HG02763 (cell line): ENCODE data around the gene DIO1.

Experiments used
- ATAC-seq: cut with Tn5 transposase; IDR thresholded peaks from one replicate; pipeline ENCODE4 v1.9.1; 2021; ENCODE audit warnings: mild to moderate bottlenecking, moderate library complexity; ENCODE audit not compliant: unreplicated experiment

DIO1 gene

DNA sequence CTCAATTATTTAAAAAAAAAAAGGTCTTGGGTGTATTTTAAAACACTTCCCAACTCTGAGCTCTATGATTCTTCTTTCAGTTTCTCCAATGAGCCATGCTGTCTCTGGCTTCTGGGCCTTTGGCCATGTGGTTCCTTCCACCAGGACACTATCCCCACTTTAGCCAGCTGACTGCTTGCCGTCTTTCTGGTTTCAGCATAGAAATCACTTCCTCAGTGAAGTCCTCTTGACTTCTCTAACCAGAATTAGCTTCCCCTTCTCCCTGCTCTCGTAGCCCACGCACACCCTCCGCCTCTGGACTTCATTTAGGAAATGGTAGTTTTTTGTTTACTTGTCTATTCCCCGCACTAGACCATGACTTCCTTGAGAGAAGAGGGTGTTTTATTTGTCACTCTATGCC, 1.1 kb upstream of the DIO1 start:
- ATAC-seq, result no peak

DNA sequence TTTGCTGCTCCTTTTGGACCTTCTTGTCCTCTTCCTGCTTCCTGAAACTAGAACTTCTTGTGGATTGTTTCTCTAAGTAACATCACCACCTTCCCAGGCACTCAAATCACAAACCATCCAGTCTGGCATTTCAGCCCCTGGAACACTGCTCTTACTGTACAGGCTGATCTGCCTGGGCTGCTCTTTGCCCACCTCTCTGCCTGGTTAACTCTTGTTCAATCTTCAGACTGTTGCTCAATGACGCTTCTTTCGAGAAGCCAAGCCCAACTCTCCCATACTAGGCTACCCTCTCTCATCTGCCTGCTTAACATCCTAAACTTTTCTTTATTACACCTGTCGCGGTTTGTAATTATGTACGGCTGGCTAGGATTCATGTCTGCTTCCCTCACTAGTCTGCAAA, 657 bp downstream of the DIO1 start:
- ATAC-seq, result no peak

DNA sequence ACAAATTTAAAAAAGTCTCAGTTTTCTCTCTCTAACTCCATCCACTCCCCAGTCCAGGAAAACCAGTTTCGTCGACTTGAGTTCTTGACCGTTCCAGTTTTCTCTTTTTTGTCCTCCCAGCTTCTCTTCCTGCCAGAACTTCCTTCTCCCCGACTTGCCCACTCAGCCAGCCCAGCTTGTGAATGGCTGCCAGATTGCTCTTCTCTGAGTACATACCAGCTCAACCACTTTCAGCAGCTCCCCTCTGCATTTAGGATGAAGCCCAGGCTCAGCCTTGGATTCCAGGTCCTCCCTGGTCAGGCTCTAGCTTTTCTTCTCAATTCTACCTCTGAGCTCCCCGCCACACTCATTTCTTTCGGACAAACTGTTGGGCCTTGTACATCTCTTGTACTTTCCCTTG, 1.4 kb downstream of the DIO1 start:
- ATAC-seq, result no peak

DNA sequence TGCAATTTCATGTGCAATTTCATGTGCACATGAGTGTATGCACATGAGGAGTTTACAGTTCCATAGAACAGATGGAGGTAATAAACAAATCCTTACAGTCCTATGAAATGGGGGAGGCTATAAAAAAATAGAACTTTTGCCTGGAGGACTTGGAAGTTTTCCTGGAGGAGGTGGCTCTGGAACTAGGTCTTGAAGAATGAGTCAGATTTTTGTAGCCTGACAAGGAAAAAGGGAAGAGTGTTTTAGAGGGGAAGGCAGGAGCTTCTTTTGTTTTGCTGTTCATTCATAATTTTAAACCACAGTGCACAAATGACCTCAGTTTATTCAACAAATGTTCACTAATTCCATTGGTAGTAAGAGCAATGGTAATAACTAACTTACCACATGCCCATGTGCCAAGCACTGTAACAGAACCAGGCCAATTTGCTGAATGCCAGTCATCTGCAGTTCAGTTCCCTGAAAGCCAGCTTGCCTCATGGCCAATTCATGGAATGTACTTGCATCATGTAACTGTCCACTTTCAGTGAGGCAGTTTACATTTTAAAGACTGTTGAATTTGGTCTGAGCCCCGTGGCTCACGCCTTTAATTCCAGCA, 2.7 kb downstream of the DIO1 start:
- no peak for ATAC-seq

DNA sequence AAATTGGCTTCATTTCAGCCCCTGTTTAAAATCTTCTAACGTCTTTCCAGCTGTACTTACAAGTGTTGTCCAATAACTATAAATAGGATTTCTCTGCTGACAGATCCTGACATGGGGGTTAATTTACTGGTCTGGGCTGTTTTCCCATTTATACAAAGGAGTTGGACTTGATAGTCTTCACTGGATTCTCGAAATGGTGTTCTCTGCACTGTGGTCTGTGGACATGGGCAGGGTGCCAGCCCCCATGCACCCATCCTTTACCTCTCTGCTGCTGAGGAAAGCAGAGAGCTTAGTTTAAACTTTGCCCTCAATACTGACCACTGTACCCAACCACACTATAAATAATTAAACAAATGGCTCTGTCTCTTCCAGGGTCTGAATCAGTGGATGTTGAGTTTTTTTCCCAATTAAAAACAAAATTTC, 5.2 kb downstream of the DIO1 start:
- no peak for ATAC-seq

DNA sequence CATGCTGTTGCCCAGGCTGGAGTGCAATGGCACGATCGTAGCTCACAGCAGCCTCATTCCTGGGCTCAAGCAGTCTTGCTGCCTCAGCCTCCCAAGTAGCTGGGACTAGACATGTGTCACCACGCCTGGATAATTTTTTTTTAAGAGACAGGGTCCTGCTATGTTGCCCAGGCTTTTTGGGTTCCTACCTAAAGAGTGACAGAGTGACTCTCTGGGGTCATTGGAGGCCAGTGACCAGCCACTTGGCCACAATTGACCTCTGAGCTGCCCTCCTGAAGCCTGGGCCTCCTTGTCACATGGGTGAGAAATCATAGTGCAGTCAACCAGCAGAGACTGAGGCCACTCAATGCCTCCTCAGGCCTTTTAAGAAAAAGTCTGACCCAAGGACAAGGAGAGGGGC, 5.7 kb downstream of the DIO1 start:
- ATAC-seq, result no peak

DNA sequence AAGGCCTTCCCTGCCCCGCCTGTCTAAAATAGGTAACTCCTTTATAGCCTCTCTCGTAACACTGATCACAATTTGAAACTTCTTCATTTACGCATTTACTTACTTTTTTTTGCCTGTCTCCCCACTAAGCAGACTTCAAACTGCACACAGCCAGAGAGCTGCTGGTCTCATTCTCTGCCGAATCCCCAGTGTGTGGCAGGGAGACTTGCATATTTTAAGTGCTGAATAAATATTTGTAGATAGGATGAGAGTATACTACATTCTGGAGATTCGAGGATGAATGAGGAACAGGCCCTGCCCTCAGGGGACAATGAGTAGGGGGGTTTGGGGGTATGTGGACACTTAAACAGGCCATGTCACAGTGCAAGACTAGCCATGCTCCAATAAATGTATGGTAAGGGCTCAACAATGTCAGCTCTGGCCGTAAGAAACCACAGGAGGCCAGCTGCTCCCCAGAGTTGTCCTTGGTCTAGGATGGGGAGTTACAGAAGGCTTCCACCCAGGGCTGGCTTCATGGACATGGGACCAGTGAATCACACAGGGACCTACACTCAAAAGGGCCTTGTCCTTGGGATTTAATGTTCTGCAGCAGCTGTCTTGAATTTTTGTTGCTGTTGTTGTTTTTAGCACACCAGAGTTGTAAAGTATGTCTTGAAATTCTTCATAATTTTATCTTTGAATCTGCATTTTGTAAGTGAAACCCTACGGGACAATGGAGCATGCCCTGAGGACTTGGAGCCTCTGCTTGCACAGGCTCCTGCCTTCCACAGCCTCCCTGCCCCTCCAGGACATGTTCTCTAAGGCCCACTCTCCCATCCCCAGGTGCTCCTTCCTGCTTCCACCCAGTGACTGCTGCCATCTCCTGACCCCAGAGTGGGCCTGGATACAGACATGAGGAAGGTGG, 8.5 kb downstream of the DIO1 start:
- no peak for ATAC-seq

DNA sequence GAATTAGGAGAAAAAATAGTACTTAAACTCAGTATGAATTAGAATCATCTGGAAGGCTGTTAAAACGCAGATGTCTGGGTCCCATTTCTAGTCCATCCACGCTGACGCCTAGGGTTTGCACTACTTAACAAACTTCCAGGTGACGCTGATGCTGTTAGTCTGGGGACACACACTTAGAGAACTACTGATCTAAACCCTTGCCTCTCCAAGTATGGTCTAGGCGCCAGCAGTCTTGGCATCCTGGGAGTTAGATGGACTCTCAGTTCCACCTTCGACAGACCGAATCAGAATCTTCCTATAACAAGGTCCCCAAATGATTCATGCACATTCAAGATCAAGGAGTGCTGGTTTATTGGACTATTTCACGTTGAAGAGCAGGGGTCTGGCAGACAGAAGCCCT, 11.5 kb downstream of the DIO1 start:
- ATAC-seq, result no peak

DNA sequence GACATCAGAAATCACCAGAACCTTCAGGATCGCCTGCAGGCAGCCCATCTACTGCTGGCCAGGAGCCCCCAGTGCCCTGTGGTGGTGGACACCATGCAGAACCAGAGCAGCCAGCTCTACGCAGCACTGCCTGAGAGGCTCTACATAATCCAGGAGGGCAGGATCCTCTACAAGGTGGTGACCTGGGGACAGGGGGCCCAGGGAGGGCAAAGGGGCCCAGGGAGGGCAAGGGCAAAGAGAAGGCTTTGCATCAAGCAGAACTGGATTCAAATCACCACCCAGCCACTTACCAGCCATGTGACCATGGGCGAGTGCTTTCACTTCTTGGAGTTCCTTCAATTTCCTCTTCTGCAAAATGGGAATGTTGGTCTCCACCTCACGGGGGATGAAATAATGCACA, 12.1 kb downstream of the DIO1 start:
- ATAC-seq, result no peak

DNA sequence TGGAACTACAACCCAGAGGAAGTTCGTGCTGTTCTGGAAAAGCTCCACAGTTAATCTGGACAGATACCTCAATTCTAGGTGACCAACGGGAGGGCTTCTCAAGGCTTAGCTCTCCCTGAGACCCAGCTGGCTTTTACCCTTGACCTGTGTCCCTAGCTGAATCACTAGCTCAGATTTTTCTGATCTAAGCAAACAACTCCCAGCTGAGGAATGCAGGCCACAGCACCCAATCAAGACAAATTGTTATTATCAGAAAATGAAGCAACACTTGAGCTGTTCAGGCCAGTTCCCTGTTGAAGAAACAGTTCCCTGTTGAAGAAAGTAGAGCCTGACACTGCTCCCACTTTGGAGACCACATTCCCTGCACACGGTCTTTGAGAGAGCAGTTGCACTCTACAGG, 16.0 kb downstream of the DIO1 start:
- ATAC-seq, result no peak

DNA sequence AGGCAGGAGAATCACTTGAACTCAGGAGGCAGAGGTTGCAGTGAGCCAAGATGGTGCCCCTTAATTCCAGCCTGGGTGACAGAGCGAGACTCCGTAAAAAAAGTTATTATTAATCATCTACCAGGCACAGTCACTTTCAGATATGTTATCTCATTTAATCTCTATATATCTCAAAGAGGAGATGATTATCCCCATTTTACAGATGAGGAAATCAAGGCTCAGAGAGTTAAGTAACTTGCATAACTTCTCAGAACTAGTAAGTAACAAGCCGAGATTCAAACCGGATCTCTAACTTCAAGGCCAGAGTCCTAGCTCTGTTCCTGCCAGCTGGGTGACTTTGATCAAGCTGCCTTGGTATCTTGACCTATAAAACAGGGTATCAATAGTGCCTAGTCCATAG, 17.5 kb downstream of the DIO1 start:
- ATAC-seq, result no peak

DNA sequence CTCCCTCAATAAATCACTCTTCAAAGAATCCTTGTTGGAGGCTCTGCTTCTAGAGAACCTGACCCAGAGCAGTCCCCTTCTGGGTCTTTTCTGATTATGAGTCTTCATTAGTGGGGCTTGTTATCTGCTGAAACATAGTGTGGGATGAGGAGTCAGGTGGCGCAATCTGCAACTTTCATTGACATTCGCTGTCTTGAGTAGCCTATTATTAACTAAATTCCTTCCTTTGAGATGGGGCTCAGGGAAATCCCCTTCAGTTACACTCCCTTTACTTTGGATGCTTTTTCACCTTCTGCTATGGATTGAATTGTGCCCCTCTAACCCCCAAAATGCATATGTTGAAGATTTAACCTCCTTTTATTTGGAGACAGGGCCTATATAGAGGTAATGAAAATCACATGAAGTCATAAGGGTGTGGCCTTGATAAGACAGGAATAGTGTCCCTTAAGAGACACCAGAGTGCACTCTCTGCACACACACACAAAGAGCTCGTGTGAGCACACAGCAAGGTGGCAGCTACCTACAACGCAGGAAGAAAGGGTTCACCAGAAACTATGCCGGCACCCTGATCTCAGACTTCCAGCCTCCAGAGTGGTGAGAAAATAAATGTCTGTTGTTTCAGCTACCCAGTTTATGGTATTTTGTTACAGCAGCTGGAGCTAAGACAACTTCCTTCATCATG, 19.5 kb downstream of the DIO1 start:
- no peak for ATAC-seq

DNA sequence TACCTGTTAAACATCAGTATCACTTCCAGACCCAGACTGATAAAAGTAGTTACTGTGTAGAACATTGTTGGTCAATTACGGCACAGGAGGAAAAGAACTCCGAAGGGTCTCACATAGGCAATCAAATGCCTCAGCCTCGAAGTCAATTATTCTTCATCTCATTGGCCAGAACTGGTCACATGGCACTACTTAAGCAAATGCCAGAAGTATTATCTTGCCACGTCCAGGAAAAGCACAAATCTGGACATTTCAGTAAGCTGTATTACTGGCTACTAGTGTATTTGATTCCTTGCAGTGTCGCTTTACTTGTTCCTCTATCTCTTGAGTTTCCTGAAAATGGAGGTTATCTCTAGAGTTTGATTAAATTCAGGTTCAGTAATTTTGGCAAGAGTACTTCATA, 24.4 kb downstream of the DIO1 start:
- no peak for ATAC-seq

DNA sequence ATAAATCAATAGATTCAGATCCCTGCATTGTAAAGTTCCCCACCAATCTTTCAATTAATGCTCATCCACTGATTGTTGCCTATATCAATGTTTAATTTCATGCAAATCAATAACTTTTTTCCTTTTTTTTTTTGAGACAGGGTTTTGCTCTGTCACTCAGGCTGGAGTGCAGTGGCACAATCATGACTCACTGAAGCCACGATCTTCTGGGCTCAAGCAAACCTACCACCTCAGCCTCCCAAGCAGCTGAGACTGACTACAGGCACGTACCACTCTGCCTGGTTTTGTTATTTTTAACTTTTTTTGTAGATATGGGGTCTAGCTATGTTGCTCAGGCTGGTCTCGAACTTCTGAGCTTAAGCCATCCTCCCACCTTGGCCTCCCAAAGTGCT, 25.7 kb downstream of the DIO1 start:
- ATAC-seq, result no peak

DNA sequence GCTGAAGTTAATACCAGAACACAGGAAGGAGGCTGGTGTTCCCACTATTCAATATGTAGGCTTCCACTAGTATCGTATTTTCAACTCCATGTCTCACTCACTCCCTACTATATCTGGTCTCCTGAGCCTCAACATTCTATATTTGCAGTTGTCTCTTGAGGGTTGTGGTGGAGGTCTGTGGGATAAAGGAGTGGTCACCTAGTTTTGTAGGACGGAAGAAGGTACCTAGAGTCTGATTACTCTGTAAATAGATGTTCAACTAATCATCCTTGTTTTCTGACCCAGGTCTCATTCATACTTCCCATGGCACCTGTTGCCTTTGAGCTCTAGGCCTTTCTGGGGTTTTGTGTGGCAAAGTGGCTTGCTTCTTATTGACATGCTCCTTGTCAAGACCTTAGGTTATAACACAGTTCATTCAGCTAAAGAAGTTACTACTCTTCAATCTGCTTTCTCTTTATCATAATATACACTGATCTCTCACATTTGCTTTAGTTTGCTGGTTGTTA, 33.4 kb downstream of the DIO1 start:
- ATAC-seq, result no peak

DNA sequence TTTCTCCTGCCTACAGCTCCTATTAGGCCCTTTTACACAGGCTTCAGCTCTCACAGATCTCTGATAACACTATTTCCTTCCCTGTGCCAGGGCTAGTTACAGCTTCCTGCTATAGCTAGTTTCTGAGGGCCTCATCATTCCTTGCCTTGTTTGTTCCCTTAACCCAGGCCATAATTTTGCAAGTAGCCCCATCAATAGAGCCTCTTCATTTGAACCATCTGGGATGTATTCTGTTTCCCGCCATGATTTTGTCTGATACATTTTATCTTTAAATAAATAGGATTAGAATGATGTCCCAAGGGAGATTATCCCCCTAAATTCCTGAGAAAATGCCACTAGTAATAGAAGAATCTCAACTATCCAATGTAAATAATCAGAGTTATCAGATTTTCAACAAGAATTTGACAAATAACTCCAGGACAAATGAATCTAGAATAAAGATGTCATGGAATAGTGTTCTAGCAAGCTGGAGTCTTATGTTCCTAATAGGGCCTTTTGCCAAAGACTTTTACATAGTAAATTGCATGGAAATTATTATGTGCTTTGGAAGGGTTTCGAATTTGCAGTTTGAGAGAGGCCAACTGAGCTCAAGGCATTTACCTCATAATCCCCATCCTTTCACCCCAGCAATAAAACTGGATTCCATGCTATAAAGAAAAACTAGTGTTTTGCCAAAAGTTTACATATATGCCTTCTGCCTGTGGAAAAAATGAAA, 35.4 kb downstream of the DIO1 start:
- no peak for ATAC-seq

DNA sequence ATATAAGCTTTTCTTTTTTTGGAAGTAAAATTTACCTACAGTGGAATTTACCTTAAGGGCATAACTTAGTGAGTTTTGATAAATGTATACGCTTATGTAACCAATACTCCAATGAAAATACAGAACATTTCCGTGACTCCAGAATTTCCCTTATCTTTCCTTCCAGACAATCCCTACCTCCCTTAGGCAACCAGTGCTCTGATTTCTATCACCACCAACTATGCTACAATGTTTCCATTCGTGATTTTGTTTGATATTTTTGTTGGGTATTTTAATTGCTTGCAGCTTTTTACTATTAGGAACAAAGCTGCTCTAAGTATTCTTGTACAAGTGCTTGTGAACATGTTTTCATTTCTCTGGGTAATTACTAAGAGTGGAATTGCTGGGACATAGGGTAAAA, 36.9 kb downstream of the DIO1 start:
- ATAC-seq, result no peak

DNA sequence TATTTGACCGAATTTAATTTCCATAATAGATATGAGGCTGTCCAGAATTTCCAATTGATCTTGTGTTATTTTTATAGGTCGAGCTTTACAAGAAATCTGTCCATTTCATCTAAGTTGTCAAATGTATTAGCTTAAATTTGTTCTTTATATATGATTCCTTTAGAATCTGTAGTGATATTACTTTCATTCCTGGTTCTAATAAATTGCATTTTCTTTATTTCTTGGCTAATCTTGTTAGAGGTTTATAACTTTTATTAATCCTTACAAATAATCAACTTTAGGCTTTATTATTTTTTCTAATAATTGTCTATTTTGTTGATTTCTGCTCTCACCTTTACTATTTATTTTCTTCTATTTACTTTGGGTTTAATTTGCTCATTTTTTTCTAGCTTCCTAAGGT, 37.5 kb downstream of the DIO1 start:
- ATAC-seq, result no peak

DNA sequence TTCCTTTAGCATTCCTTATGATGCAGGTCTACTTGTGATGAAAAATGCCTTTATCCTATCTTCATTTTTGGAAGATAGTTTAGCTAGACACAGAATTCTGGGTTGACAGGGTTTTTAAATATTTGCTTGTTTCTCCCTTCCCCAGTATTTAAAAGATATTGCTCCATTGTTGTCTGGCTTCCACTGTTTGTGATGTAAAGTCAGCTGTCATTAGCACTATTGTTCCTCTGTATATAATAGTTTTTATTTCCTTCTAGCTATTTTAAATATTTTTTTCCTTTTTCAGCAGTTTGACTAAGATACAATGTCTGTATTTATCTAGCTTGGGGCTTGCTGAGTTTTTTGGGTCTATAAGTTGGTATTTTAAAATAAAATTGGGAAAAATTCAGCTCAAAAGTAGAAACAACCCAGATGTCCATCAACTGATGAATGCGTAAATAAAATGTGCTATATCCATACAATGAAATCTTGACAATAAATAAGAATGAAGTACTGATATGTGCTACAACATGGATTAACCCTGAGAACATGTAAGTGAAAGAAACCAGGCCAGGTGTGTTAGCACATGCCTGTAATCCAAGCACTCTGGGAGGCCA, 40.3 kb downstream of the DIO1 start:
- no peak for ATAC-seq

DNA sequence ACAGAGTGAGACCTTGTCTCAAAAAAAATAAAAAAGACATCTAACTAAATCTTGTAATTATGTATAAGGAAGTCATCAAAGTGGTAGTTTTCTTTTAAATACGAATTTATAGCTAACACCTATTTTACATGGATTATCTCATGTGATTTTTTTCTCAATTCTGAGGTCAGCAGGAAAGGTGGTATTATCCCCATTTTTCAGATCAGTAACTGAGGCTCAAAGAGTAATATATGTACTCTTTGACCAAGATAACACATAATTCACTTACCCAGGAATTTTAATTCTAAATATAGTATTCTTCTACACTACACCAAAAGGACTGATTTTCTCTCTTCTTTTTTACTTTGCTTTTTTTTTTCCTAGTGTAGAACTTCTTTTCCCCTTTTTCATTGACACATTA, 42.4 kb downstream of the DIO1 start:
- ATAC-seq, result no peak
